Peyer's patch (tissue), 4 donors: ENCODE measurements around the gene ADGRL3. TPM values are rescaled to one million over a fixed set of nuclear protein-coding genes. Genes with fewer than 3 reads are reported as not detected.

Source experiments
- DNase-seq, 3 donors: peaks; one replicate each; pipeline ENCODE4 v3.0.0-alpha.2; 2017 to 2019
- H3K27ac ChIP-seq, 4 donors: fragments of 200-600 bp; sonication (generic); one replicate each; pipeline ENCODE4 v1.5.1; 2016 to 2019
- H3K27me3 ChIP-seq, 2 donors: fragments of 200-600 bp; sonication (generic); one replicate each; pipeline ENCODE4 v1.5.1; 2019
- H3K36me3 ChIP-seq, 3 donors: fragments of 200-600 bp; sonication (generic); one replicate each; pipeline ENCODE4 v1.5.1; 2016 to 2019
- H3K4me1 ChIP-seq, 4 donors: fragments of 200-600 bp; sonication (generic); one replicate each; pipeline ENCODE4 v1.5.1; 2016 to 2019
- H3K4me3 ChIP-seq, 4 donors: fragments of 200-600 bp; sonication (generic); 1 replicate in 3 of 4; 2 replicates in 1 of 4; pipeline ENCODE4 v1.5.1; 2016 to 2019; ENCODE audit warnings: mild to moderate bottlenecking in 1 of 4
- H3K9me3 ChIP-seq, 4 donors: fragments of 200-600 bp; sonication (generic); one replicate each; pipeline ENCODE4 v1.5.1; 2016 to 2019; ENCODE audit warnings: mild to moderate bottlenecking in 1 of 4
- CTCF ChIP-seq, 6 experiments: fragments of 450-650 bp in 4 of 6; fragments of 200-600 bp in 2 of 6; sonication (generic) in 1 of 6; IDR thresholded peaks; one replicate each; pipeline ENCODE4 v1.5.1; 2017 to 2019; ENCODE audit warnings: antibody characterized with exemption in 6 of 6, mild to moderate bottlenecking in 3 of 6, moderate library complexity in 1 of 6
- POLR2A ChIP-seq, 2 donors: fragments of 450-650 bp; IDR thresholded peaks; one replicate each; pipeline ENCODE4 v1.5.1; 2017; ENCODE audit warnings: antibody characterized with exemption in 2 of 2, mild to moderate bottlenecking in 2 of 2, moderate library complexity in 2 of 2
- total RNA-seq, 4 donors: library from RNA; depleted of rRNA; stranded (reverse); fragments of >200 nt; gene quantifications; one replicate each; pipeline ENCODE4 v1.1.0, GENCODE V29; 2016

ADGRL3 gene
- total RNA-seq, 4 donors from 2014 or later, result 3.7 to 39.6 (median 9.1) TPM

DNA sequence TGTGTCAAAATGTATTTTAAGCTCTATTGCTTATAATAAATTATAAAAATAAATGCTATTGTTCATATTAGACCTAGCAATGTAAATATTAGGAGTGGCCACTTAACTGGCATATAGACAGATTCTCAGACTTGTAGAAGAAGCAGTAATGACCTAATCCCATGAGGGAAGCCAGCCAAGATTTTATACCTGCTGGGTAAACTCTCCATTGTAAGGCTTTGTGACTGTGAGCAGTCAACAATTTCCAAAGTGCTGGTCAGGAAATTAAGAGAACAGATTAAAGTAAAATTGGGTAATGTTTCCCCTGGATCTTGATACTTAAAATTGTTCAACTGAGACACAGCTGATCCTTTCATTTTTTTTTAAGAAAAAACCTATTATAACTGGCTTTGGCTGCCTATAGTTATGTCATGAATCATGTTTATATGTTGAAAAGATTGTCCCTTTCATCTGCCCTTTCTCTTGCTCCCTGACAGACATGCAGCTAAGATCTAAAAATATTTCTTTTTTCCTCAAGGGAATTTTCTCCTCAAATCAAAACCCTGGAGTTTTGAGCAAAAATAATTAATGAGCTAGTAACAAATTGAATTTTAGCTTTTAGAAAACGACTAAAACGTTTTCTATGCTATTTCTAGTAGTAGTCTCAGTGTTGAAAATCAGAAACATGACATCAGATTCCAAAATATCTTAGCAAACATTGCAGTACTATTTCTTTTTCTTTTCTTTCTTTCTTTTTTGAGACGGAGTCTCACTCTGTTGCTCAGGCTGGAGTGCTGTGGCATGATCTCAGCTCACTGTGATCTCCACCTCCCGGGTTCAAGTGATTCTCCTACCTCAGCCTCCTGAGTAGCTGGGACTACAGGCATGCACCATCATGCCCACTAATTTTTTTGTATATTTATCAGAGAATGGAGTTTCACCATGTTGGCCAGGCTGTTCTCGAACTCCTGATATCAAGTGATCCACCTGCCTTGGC, 77.9 kb downstream of the ADGRL3 start:
- no peaks in the 10 kb centered on the region for H3K9me3 ChIP-seq
- no peaks in the 10 kb centered on the region for H3K27me3 ChIP-seq
- no peaks in the 10 kb centered on the region for H3K4me1 ChIP-seq
- no peaks in the 10 kb centered on the region for H3K36me3 ChIP-seq
- TF ChIP-seq POLR2A (IDR thresholded peaks at IDR 0.05) (no peak), CTCF (IDR thresholded peaks at IDR 0.05) (no peak)
- DNase-seq, result no peak
- no peak overlapping the region for H3K4me3 ChIP-seq
- no peak overlapping the region for H3K27ac ChIP-seq

- Histone ChIP-seq H3K4me3 (no peak overlapping the region), H3K9me3 (no peaks in the 10 kb centered on the region), H3K36me3 (no peaks in the 10 kb centered on the region), H3K27ac (no peak overlapping the region), H3K4me1 (no peaks in the 10 kb centered on the region), H3K27me3 (no peaks in the 10 kb centered on the region)
- DNase-seq, result no peak
- TF ChIP-seq POLR2A (IDR thresholded peaks at IDR 0.05), result no peak
These were observed 92.2 kb downstream of the ADGRL3 start for GRCh38 chr4:61292322-61292721.

DNA sequence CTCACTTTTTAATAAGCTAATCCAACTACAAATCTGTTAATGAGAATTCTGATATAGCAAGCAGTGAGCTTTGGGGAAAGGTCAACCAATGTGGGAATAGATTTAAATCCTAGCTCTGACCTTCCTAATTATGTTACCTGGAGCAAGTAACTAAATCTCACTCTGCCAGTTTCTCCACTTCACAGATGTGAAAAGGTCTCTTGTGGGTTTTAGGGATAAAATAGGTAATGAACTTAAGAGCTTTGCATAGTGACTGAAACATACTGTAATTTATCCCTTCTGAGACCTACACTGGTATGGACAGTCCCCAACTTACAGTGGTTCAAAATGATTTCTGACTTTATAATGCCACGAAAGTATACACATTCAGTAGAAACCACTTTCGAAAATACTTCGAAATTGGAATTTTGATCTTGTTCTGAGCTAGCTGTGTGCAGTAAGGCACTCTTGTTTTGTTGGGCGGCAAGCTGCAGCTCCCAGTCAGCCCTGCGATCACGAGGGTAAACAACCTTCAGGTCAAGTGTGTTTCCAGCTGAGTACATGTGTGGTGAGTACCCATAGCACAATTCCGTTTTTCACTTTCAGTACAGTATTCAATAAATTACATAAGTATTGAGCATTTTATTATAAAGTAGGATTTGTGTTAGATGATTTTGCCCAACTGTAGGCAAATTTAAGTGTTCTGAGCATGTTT, 93.7 kb downstream of the ADGRL3 start:
- Histone ChIP-seq H3K27me3 (no peaks in the 10 kb centered on the region), H3K4me1 (no peaks in the 10 kb centered on the region), H3K4me3 (no peak overlapping the region), H3K9me3 (no peaks in the 10 kb centered on the region), H3K36me3 (no peaks in the 10 kb centered on the region), H3K27ac (no peak overlapping the region)
- no peak for TF ChIP-seq POLR2A (IDR thresholded peaks at IDR 0.05)
- TF ChIP-seq CTCF (IDR thresholded peaks at IDR 0.05), result no peak
- no peak for DNase-seq

DNA sequence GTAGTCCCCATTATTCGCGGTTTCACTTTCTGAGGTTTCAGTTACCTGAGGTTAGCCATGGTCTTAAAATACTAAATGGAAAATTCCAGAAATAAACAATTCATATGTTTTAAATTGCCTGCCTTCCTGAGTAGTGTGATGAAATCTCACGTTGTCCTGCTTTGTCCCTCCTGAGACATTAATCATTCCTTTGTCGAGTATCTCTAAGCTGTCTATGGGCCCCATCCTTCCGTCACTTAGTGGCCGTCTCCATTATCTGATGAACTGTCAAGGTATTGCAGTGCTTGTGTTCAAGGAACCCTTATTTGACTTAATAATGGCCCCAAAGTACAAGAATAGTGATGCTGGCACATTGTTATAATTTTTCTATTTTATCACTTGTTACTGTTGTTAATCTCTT, 94.8 kb downstream of the ADGRL3 start:
- TF ChIP-seq CTCF (IDR thresholded peaks at IDR 0.05), result no peak
- TF ChIP-seq POLR2A (IDR thresholded peaks at IDR 0.05), result no peak
- Histone ChIP-seq H3K36me3 (no peaks in the 10 kb centered on the region), H3K4me1 (no peaks in the 10 kb centered on the region), H3K9me3 (no peaks in the 10 kb centered on the region), H3K27me3 (no peaks in the 10 kb centered on the region), H3K27ac (no peak overlapping the region), H3K4me3 (no peak overlapping the region)
- DNase-seq, result no peak

DNA sequence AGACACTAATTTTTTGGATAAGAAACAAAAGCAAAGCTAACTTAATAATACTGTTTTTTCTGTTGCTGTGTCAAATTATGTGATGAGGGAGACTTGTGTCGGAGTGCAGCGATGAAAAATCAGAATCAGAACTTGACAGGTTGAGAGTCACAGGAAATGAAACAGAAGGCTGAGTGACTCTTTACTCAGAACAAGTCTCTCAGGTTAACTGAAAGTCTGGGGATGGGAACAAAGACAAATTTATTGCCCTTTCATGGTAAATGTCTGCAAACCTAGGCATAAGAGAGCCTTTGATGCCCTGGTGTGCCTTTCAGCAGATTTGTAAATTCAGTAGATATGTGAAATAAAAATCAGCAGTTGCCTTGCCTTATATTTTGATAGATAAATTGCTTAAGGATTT, 96.0 kb downstream of the ADGRL3 start:
- Histone ChIP-seq H3K9me3 (no peaks in the 10 kb centered on the region), H3K4me1 (no peaks in the 10 kb centered on the region), H3K27ac (no peak overlapping the region), H3K4me3 (no peak overlapping the region), H3K27me3 (no peaks in the 10 kb centered on the region), H3K36me3 (no peaks in the 10 kb centered on the region)
- no peak for DNase-seq
- no peak for TF ChIP-seq POLR2A (IDR thresholded peaks at IDR 0.05)
- TF ChIP-seq CTCF (IDR thresholded peaks at IDR 0.05), result no peak

- TF ChIP-seq POLR2A (IDR thresholded peaks at IDR 0.05) (no peak), CTCF (IDR thresholded peaks at IDR 0.05) (no peak)
- no peaks in the 10 kb centered on the region for H3K27me3 ChIP-seq
- H3K4me3 ChIP-seq, result no peak overlapping the region
- H3K27ac ChIP-seq, result no peak overlapping the region
- no peaks in the 10 kb centered on the region for H3K9me3 ChIP-seq
- H3K4me1 ChIP-seq, result no peaks in the 10 kb centered on the region
- no peak for DNase-seq
- no peaks in the 10 kb centered on the region for H3K36me3 ChIP-seq
These were observed 98.1 kb downstream of the ADGRL3 start for GRCh38 chr4:61298178-61298740.
